HepG2 (cell line): ENCODE results near the gene MFSD6. TPM values are rescaled to one million over a fixed set of nuclear protein-coding genes. Genes with fewer than 3 reads are reported as not detected.
A peak's percentile ranks its signal among the peaks of the same experiment; 100 is the strongest.

Experiments used
- ATAC-seq: fragments of 200-7000 bp; cut with Tn5 transposase; 3 replicates; pipeline ENCODE4 v1.9.1; 2020; ENCODE audit warnings: mild to moderate bottlenecking, moderate library complexity
- BruUV-seq: library from RNA; stranded (reverse); fragments of 400-500 nt; replicated peaks from 2 replicates; lab custom pipeline; 2021; lab: Mats Ljungman, UMichigan
- CTCF ChIA-PET: fragments of 300-600 bp; formaldehyde crosslinking; extraction: SDS; loops from one replicate; lab custom pipeline; 2021; ENCODE audit warnings: low total read pairs, inconsistent platforms, low intra/inter-chr PET ratio; lab: Yijun Ruan, JAX
- POLR2A ChIA-PET: fragments of 350-600 bp; sonication (Branson Sonifier 250); formaldehyde crosslinking; loops from one replicate; lab custom pipeline; 2020; ENCODE audit warnings: antibody characterized with exemption, inconsistent platforms; lab: Yijun Ruan, JAX
- DNase-seq: peaks from one replicate; pipeline ENCODE4 v3.0.0-alpha.2; 2015; ENCODE audit warnings: low spot score
- FAIRE-seq: peaks from 3 replicates; lab custom pipeline; 2011; peaks lifted over from hg19 to GRCh38; lab: Jason Lieb, UNC
- H2AFZ ChIP-seq: one replicate; pipeline ENCODE4 v1.6.1; 2011; ENCODE audit warnings: low read length, inconsistent platforms
- H3K27ac ChIP-seq: fragments of 300-600 bp; 3 replicates; pipeline ENCODE4 v1.8.0; 2011; ENCODE audit warnings: mixed run types, mild to moderate bottlenecking, mixed read lengths, low read length, inconsistent platforms; ENCODE audit not compliant: insufficient read depth; ENCODE audit errors: extremely low read length
- H3K27me3 ChIP-seq, 2 experiments: fragments of 200-600 bp in 1 of 2; 2 replicates in 1 of 2; 3 replicates in 1 of 2; pipeline versions ENCODE4 v1.6.0 to v1.8.0; 2011; ENCODE audit warnings: low read length in 2 of 2, mild to moderate bottlenecking in 2 of 2, moderate library complexity in 2 of 2, inconsistent platforms in 1 of 2; ENCODE audit not compliant: insufficient read depth in 2 of 2, control insufficient read depth in 1 of 2
- H3K36me3 ChIP-seq, 2 experiments: fragments of 200-600 bp in 1 of 2; replicated peaks in 1 of 2; 2 replicates in 1 of 2; 3 replicates in 1 of 2; pipeline versions ENCODE4 v1.5.1 to v1.8.0; 2011; ENCODE audit warnings: low read length in 2 of 2, inconsistent platforms in 1 of 2; ENCODE audit not compliant: insufficient read depth in 2 of 2, control insufficient read depth in 1 of 2
- H3K4me1 ChIP-seq: 2 replicates; pipeline ENCODE4 v1.5.1; 2012; ENCODE audit warnings: low read length, inconsistent platforms; ENCODE audit not compliant: insufficient read depth
- H3K4me2 ChIP-seq: 2 replicates; pipeline ENCODE4 v1.6.0; 2011; ENCODE audit warnings: low read depth, low read length, inconsistent platforms
- H3K4me3 ChIP-seq, 3 experiments: fragments of 200-600 bp in 1 of 3; sonication (generic), shearing (Covaris generic) in 1 of 3; replicated peaks in 1 of 3; 2 replicates each; pipeline ENCODE4 v1.5.1; 2011 to 2016; ENCODE audit warnings: low read length in 3 of 3, inconsistent platforms in 2 of 3, low read depth in 2 of 3, mild to moderate bottlenecking in 2 of 3, control low read depth in 1 of 3, mixed read lengths in 1 of 3; ENCODE audit not compliant: insufficient read depth in 1 of 3
- H3K79me2 ChIP-seq: one replicate; pipeline ENCODE4 v1.6.1; 2011; ENCODE audit warnings: low read length, inconsistent platforms; ENCODE audit not compliant: insufficient read depth
- H3K9ac ChIP-seq: 2 replicates; pipeline ENCODE4 v1.6.0; 2011; ENCODE audit warnings: mild to moderate bottlenecking, low read depth, low read length, inconsistent platforms; ENCODE audit not compliant: insufficient read depth
- H3K9me3 ChIP-seq: 2 replicates; pipeline ENCODE4 v1.5.1; 2012; ENCODE audit warnings: mild to moderate bottlenecking, low read length
- H4K20me1 ChIP-seq: 2 replicates; pipeline ENCODE4 v1.6.0; 2011; ENCODE audit warnings: inconsistent platforms, mild to moderate bottlenecking, low read length, moderate library complexity; ENCODE audit not compliant: insufficient read depth
- AHR ChIP-seq: IDR thresholded peaks from 2 replicates; pipeline ENCODE4 v1.6.1; 2018; ENCODE audit warnings: missing genetic modification reagents, missing compliant biosample characterization
- PAX8 ChIP-seq: sonication (generic); formaldehyde crosslinking; IDR thresholded peaks from 2 replicates; pipeline ENCODE4 v1.8.0; 2022; ENCODE audit warnings: mild to moderate bottlenecking, missing genetic modification reagents, borderline replicate concordance
- ZIK1 ChIP-seq: sonication (generic); formaldehyde crosslinking; IDR thresholded peaks from 2 replicates; pipeline ENCODE4 v1.5.0; 2020; ENCODE audit warnings: mild to moderate bottlenecking, low read depth, missing genetic modification reagents, borderline replicate concordance
- ZMYM3 ChIP-seq: sonication (generic); formaldehyde crosslinking; IDR thresholded peaks from 2 replicates; pipeline ENCODE4 v1.5.1; 2020; ENCODE audit warnings: mild to moderate bottlenecking, missing genetic modification reagents
- ZNF160 ChIP-seq: sonication (generic); formaldehyde crosslinking; IDR thresholded peaks from 2 replicates; pipeline ENCODE4 v1.8.0; 2022; ENCODE audit warnings: mild to moderate bottlenecking, inconsistent platforms, missing genetic modification reagents
- ZNF234 ChIP-seq: sonication (generic); formaldehyde crosslinking; conservative IDR thresholded peaks from 2 replicates; pipeline ENCODE4 v1.5.1; 2020; ENCODE audit warnings: mild to moderate bottlenecking, missing genetic modification reagents
- in situ Hi-C: cut with HindIII; loops from 2 replicates; pipeline ENCODE4 v1.10.0; 2017; ENCODE audit warnings: low pct_unique_long_range_greater_than_20kb; ENCODE audit not compliant: extremely low pct_ligation_motif_present
- intact Hi-C: fragments of 100-400 bp; cut with micrococcal nuclease; formaldehyde crosslinking; loops from one replicate; pipeline ENCODE4 v1.10.0; 2022; ENCODE audit not compliant: unreplicated experiment
- polyA plus RNA-seq, 8 experiments: library from polyadenylated mRNA; depleted of rRNA in 3 of 8; stranded (reverse) in 7 of 8; unstranded in 1 of 8; fragments of >200 nt; fragmentation: Illumina TruSeq in 4 of 8; extraction: Trizol in 4 of 8; gene quantifications; 2 replicates each; pipeline versions ENCODE4 v1.2.1 to v1.2.3, GENCODE V29; 2011 to 2016; ENCODE audit warnings: low read depth in 4 of 8, missing spikeins in 1 of 8, mixed read lengths in 1 of 8; ENCODE audit not compliant: insufficient read depth in 1 of 8
- total RNA-seq, 5 experiments: library from RNA; depleted of rRNA; stranded (reverse); fragments of >200 nt; fragmentation: Illumina TruSeq; extraction: Trizol; gene quantifications; 2 replicates each; pipeline ENCODE4 v1.2.3, GENCODE V29; 2016; ENCODE audit warnings: low read depth in 1 of 5
- TF ChIP-seq, protein P1 (sequence below): sonication (generic); formaldehyde crosslinking; IDR thresholded peaks from 2 replicates; pipeline ENCODE4 v1.5.0; 2020; ENCODE audit warnings: mild to moderate bottlenecking, low read depth, missing genetic modification reagents, borderline replicate concordance
- TF ChIP-seq, protein P2 (sequence below): sonication (generic); formaldehyde crosslinking; IDR thresholded peaks from 2 replicates; pipeline ENCODE4 v1.5.1; 2020; ENCODE audit warnings: missing genetic modification reagents, mild to moderate bottlenecking, borderline replicate concordance
- TF ChIP-seq, protein P3 (sequence below): sonication (generic); formaldehyde crosslinking; IDR thresholded peaks from 2 replicates; pipeline ENCODE4 v1.8.0; 2022; ENCODE audit warnings: missing genetic modification reagents, mild to moderate bottlenecking, inconsistent platforms, borderline replicate concordance

Gene MFSD6
- total and polyA plus RNA-seq, 2 of the 13 experiments (the other 11 are each of a cell fraction or from before 2014, with no cell fraction given): 0.92 to 1.4 TPM

DNA sequence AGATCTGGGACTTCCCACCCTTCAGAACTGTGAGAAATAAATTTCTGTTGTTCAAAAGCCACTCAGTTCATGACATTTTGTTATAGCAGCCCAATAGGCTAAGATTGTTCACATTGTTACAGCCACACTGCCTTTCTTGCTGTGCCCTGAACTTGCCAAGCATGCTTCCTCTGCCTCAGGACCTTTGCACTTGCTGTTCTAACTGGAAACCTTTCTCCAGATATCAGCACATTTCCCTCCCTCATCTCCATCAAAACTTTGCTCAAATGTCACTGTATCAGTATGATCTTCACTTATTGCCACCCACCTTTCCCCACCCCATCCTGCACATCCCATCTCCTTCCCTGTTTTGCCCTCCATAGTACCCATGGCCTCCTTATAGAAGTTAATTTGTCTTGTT is 32.1 kb upstream of the MFSD6 start:
- H3K4me1 ChIP-seq: peaks cover 41% of the 10 kb centered on the region
- FAIRE-seq: no peak
- BruUV-seq: no TSS peak
- H3K27ac ChIP-seq: no peak overlapping the region
- H3K4me2 ChIP-seq: no peak overlapping the region
- no peak for ATAC-seq
- in situ Hi-C loops: loop anchor here (10.0 kb wide), 1 partner anchor 281 kb away; no protein-coding TSS in a partner anchor
- H2AFZ ChIP-seq: no peak overlapping the region
- H3K9ac ChIP-seq: no peak overlapping the region
- no peaks in the 10 kb centered on the region; a peak in 1 of 5 replicates for H3K36me3 ChIP-seq
- DNase-seq: no peak
- CTCF ChIA-PET: no interaction called here
- intact Hi-C loops: no loop called here
- H3K9me3 ChIP-seq: no peaks in the 10 kb centered on the region
- POLR2A ChIA-PET: no interaction called here
- H3K4me3 ChIP-seq: no peak overlapping the region
- no peaks in the 10 kb centered on the region for H4K20me1 ChIP-seq
- H3K27me3 ChIP-seq: no peaks in the 10 kb centered on the region; a peak in 1 of 5 replicates
- TF ChIP-seq, protein P1, sequence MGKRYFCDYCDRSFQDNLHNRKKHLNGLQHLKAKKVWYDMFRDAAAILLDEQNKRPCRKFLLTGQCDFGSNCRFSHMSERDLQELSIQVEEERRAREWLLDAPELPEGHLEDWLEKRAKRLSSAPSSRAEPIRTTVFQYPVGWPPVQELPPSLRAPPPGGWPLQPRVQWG (CRISPR knock-in tag): no peak
- no peak for TF ChIP-seq ZNF234
- no peak for TF ChIP-seq AHR (CRISPR knock-in tag)
- TF ChIP-seq, protein P2, sequence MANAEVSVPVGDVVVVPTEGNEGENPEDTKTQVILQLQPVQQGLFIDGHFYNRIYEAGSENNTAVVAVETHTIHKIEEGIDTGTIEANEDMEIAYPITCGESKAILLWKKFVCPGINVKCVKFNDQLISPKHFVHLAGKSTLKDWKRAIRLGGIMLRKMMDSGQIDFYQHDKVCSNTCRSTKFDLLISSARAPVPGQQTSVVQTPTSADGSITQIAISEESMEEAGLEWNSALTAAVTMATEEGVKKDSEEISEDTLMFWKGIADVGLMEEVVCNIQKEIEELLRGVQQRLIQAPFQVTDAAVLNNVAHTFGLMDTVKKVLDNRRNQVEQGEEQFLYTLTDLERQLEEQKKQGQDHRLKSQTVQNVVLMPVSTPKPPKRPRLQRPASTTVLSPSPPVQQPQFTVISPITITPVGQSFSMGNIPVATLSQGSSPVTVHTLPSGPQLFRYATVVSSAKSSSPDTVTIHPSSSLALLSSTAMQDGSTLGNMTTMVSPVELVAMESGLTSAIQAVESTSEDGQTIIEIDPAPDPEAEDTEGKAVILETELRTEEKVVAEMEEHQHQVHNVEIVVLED: no peak
- TF ChIP-seq, protein P3, sequence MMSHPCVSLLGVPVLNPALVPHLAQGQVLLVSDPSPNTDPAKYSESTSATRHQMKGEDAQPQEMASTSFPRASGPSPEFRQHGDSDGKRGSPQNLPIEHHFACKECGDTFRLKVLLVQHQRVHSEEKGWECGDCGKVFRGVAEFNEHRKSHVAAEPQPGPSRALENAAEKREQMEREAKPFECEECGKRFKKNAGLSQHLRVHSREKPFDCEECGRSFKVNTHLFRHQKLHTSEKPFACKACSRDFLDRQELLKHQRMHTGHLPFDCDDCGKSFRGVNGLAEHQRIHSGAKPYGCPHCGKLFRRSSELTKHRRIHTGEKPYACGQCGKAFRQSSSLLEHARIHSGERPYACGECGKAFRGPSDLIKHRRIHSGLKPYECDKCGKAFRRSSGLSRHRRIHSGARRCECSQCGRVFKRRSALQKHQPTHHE (CRISPR knock-in tag): no peak
- TF ChIP-seq ZNF160 (CRISPR knock-in tag): no peak
- peak; percentile 75 for TF ChIP-seq ZMYM3
- TF ChIP-seq PAX8 (CRISPR knock-in tag): no peak
- no peak for TF ChIP-seq ZIK1 (CRISPR knock-in tag)
- H3K79me2 ChIP-seq: no peaks in the 10 kb centered on the region
